ENCODE results near the gene PTCH1. TPM values are rescaled to one million over a fixed set of nuclear protein-coding genes. Genes with fewer than 3 reads are reported as not detected.

Gene PTCH1
- total RNA-seq, result 1 to 10 TPM; 5.2 to 6.0 TPM

DNA sequence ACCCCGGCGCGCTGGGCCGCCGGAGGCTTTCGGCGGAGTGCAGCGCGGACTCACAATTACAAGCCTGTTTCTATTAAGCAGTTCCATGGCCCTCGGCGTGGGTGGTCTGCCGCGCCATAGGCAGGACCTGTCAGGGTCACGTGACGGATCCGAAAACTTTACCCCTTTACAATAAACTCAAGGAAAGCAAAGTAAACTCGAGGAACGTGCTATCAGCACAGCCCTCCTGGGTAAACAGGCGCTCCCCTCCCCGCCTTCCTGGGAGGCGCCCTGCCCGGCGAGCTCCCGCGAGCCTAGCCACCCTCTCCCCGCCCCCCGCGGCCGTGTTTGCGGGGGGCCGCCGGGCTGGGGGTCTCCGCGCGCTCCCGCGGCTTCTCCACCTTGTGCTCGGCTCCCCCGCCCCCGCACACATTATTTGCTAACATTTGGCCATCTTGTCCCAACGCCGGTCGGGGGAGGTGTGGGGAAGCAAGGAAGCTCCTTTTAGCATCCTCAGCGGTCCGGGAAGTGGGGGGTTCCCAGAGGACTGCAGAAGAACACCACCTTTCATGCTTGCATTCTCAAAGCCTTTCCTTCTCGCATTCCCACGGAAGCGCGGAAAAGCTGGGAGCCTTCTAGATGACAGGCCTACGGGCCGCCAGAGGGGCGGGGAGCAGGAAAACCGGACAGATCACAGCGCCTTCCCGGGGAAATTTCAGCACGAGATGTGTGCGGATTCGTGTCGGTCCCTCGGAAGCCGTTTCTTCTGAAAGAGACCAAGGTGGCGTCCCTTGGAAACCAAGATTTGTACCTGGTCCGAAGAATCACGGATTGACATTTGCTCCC lies at the start of gene PTCH1:
PTCH1 (minus strand) TSS at position 238 of the 825 bp plus-strand sequence.

Small RNAs within 50 kb of the gene (small RNA-seq; reads per million reads assigned to genes)
- gene MT1P1, result 0 reads per million in 2 donors

Other genes starting within 250 kb of the PTCH1 start
- 10 to 100 TPM in 1 of 2 donors, 1 to 10 TPM in 1; 6.5 to 13.3 TPM for gene FANCC, start 199.3 kb downstream of the PTCH1 start, total RNA-seq

Data from melanocyte of skin (primary cell).